ENCODE measurements around the gene DTX1.

DNA sequence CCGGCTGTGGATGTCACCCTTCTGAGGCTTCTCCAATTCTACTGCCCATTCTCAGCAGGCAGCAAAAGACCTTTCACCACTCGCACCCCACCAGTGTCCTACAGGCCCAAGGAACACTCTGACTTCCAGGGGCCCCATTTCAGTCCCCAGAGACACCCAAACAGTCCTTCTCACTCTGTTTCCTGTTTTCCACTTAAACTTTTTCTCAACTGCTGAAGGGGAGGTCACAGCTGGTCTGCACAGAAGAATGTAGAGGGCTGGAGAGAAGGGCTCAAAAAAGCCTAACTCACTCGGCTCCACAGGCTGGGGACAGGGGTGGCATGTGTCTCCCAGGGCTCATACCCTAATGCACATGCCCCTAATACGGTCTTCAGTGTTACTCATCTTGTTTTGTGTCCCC lies 4.2 kb upstream of the DTX1 start:
- no peak for TF ChIP-seq L3MBTL2 (conservative IDR thresholded peaks at IDR 0.05)
- TF ChIP-seq FOXM1 (IDR thresholded peaks at IDR 0.05; ENCODE audit: borderline replicate concordance), result no peak
- TF ChIP-seq TARDBP (IDR thresholded peaks at IDR 0.05), result no peak
- no peak for TF ChIP-seq FOXK2 (IDR thresholded peaks at IDR 0.05)
- TF ChIP-seq CTBP1 (IDR thresholded peaks at IDR 0.05; ENCODE audit: borderline replicate concordance), result no peak
- no peak for TF ChIP-seq SP1 (IDR thresholded peaks at IDR 0.05)
- no peak for TF ChIP-seq ARNT (IDR thresholded peaks at IDR 0.05)
- no peak for TF ChIP-seq BHLHE40 (IDR thresholded peaks at IDR 0.05; ENCODE audit: borderline replicate concordance)
- no peak for TF ChIP-seq NFRKB (IDR thresholded peaks at IDR 0.05)
- TF ChIP-seq, protein P1, sequence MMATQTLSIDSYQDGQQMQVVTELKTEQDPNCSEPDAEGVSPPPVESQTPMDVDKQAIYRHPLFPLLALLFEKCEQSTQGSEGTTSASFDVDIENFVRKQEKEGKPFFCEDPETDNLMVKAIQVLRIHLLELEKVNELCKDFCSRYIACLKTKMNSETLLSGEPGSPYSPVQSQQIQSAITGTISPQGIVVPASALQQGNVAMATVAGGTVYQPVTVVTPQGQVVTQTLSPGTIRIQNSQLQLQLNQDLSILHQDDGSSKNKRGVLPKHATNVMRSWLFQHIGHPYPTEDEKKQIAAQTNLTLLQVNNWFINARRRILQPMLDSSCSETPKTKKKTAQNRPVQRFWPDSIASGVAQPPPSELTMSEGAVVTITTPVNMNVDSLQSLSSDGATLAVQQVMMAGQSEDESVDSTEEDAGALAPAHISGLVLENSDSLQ (IDR thresholded peaks at IDR 0.05), result no peak
